ENCODE measurements around the gene CASTOR1.

Gene CASTOR1

DNA sequence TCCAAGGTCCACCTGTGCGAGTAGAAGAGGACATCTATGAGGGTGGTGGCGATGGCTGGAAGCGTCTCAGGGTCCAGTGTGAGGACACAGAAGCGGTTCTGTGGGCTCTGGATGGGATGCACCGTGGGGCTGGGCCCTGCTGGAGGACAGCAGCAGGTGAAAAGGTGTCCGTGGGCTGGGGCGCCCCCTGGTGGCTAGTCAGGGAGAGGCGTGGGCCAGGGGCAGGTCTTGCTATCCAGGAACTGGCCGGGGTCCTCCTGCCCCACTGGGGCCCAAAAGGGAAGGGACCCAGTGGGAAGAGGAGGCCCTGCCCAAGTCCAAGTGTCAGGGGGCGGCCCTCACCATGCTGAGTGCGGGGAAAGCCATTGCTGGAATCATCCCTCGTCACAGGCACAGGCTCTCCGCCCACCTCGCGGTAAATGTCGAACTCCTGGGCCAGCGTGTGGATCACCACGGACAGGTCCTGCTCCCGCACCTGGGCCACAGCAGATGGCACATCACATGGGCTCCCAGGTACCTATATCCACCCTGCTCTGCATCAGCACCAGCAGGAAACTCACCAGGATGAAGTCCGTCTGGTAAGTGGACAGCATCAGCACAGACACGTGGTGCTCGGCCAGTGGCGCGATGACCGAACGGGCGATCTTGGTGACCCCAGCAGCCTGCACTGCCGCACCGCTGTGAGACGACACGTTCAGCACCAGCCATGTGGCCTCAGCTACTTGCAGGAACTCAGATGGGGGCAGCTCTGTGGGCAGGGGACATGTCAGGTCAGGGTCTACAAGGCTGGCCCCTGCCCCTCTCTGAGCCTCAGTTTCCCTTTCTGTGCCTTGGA is 2.3 kb downstream of the CASTOR1 start (continued):
- TF ChIP-seq ZBTB10 (tag by site-specific recombination; IDR thresholded peaks at IDR 0.05): no peak
- no peak for TF ChIP-seq ZNF529 (tag by site-specific recombination; IDR thresholded peaks at IDR 0.05; ENCODE audit: insufficient replicate concordance)
- no peak for TF ChIP-seq ZNF16 (tag by site-specific recombination; IDR thresholded peaks at IDR 0.05; ENCODE audit: low read depth)
- TF ChIP-seq EGR2 (tag by site-specific recombination; IDR thresholded peaks at IDR 0.05; ENCODE audit: low read depth): peak; percentile 71
- TF ChIP-seq ZEB2 (tag by site-specific recombination; IDR thresholded peaks at IDR 0.05): peak; percentile 75
- no peak for TF ChIP-seq ZNF311 (tag by site-specific recombination; IDR thresholded peaks at IDR 0.05; ENCODE audit: borderline replicate concordance)
- TF ChIP-seq ZNF433 (tag by site-specific recombination; IDR thresholded peaks at IDR 0.05; ENCODE audit: low read depth): no peak
- TF ChIP-seq, protein P1, sequence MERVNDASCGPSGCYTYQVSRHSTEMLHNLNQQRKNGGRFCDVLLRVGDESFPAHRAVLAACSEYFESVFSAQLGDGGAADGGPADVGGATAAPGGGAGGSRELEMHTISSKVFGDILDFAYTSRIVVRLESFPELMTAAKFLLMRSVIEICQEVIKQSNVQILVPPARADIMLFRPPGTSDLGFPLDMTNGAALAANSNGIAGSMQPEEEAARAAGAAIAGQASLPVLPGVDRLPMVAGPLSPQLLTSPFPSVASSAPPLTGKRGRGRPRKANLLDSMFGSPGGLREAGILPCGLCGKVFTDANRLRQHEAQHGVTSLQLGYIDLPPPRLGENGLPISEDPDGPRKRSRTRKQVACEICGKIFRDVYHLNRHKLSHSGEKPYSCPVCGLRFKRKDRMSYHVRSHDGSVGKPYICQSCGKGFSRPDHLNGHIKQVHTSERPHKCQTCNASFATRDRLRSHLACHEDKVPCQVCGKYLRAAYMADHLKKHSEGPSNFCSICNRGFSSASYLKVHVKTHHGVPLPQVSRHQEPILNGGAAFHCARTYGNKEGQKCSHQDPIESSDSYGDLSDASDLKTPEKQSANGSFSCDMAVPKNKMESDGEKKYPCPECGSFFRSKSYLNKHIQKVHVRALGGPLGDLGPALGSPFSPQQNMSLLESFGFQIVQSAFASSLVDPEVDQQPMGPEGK (tag by site-specific recombination; IDR thresholded peaks at IDR 0.05): peak; percentile 42; the same call in 1 of the 2 replicates
- TF ChIP-seq, protein P2, sequence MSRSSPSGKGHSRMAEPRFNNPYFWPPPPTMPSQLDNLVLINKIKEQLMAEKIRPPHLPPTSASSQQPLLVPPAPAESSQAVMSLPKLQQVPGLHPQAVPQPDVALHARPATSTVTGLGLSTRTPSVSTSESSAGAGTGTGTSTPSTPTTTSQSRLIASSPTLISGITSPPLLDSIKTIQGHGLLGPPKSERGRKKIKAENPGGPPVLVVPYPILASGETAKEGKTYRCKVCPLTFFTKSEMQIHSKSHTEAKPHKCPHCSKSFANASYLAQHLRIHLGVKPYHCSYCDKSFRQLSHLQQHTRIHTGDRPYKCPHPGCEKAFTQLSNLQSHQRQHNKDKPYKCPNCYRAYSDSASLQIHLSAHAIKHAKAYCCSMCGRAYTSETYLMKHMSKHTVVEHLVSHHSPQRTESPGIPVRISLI (tag by site-specific recombination; IDR thresholded peaks at IDR 0.05): no peak
- TF ChIP-seq ZNF302 (tag by site-specific recombination; IDR thresholded peaks at IDR 0.05; ENCODE audit: low read depth): no peak

DNA sequence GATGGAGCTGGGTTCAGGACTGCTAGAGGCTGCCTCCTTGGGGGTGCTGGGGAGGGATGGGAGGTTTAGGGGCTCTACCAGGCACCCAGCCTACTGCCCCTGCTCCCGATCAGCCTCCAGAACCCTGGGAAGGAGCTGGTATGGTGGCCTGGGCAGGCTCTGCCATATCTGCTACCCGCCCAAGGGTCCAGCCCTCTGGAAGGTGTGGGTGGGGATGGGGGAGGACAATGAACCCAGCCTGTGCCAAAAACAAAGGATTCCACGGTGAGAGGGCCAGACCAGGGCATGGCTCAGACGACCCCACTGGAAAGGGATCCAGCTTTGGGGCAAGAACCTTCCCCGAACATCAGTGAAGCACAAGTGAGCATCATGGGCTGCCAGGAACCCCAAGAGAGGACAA is 3.0 kb downstream of the CASTOR1 start:
- no peaks in the 10 kb centered on the region for H3K9me3 ChIP-seq (ENCODE audit: control insufficient read depth, insufficient read depth, low read depth, low read length)
- peaks cover 0 to 17% of the 10 kb centered on the region in 2 experiments; a peak in 1 of 3 replicates for H3K36me3 ChIP-seq (ENCODE audit: control insufficient read depth in 2 of 2, insufficient read depth in 1 of 2, low read length in 2 of 2)
- POLR2A ChIA-PET: no interaction called here
- no peak overlapping the region for H3K27ac ChIP-seq (ENCODE audit: extremely low read depth, low read depth, low read length)
- no peak overlapping the region for H3K4me3 ChIP-seq (ENCODE audit: low read depth, low read length)
- CTCF ChIA-PET: interaction anchor here (0.5 to 4.0 kb wide), 17 partner anchors 8 to 651 kb away, joined by 3 to 54 read pairs (median 5); no protein-coding TSS in a partner anchor
- no peaks in the 10 kb centered on the region; the same call in 1 of the 2 replicates for H3K4me1 ChIP-seq (ENCODE audit: control insufficient read depth, insufficient read depth, low read length)
- TF ChIP-seq ZNF830 (tag by site-specific recombination; IDR thresholded peaks at IDR 0.05; ENCODE audit: low read depth): no peak
- TF ChIP-seq ZNF223 (tag by site-specific recombination; IDR thresholded peaks at IDR 0.05): no peak
- no peak for TF ChIP-seq ZNF112 (tag by site-specific recombination; IDR thresholded peaks at IDR 0.05)
- TF ChIP-seq, protein P3, sequence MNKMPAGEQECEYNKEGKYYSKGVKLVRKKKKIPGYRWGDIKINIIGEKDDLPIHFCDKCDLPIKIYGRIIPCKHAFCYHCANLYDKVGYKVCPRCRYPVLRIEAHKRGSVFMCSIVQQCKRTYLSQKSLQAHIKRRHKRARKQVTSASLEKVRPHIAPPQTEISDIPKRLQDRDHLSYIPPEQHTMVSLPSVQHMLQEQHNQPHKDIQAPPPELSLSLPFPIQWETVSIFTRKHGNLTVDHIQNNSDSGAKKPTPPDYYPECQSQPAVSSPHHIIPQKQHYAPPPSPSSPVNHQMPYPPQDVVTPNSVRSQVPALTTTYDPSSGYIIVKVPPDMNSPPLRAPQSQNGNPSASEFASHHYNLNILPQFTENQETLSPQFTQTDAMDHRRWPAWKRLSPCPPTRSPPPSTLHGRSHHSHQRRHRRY (tag by site-specific recombination; IDR thresholded peaks at IDR 0.05): no peak
- no peak for TF ChIP-seq ZNF248 (tag by site-specific recombination; IDR thresholded peaks at IDR 0.05)
- TF ChIP-seq ZNF10 (tag by site-specific recombination; IDR thresholded peaks at IDR 0.05): no peak
- no peak for TF ChIP-seq ZNF530 (tag by site-specific recombination; IDR thresholded peaks at IDR 0.05; ENCODE audit: low read depth)
- TF ChIP-seq ZNF660 (tag by site-specific recombination; IDR thresholded peaks at IDR 0.05): no peak
- TF ChIP-seq KLF16 (tag by site-specific recombination; IDR thresholded peaks at IDR 0.05): no peak
- TF ChIP-seq HOXA7 (CRISPR knock-in tag; IDR thresholded peaks at IDR 0.05; ENCODE audit: borderline replicate concordance): no peak
- no peak for TF ChIP-seq ZBTB8A (tag by site-specific recombination; IDR thresholded peaks at IDR 0.05)
- TF ChIP-seq ZNF324 (tag by site-specific recombination; IDR thresholded peaks at IDR 0.05): no peak
- TF ChIP-seq ZNF837 (tag by site-specific recombination; IDR thresholded peaks at IDR 0.05): no peak
- TF ChIP-seq ZNF664 (tag by site-specific recombination; IDR thresholded peaks at IDR 0.05): no peak
- TF ChIP-seq ZNF777 (tag by site-specific recombination; IDR thresholded peaks at IDR 0.05; ENCODE audit: borderline replicate concordance): no peak
- TF ChIP-seq ZNF292 (tag by site-specific recombination; IDR thresholded peaks at IDR 0.05; ENCODE audit: borderline replicate concordance, low read depth): no peak
- TF ChIP-seq ZSCAN23 (tag by site-specific recombination; IDR thresholded peaks at IDR 0.05): no peak
- no peak for TF ChIP-seq ZFP41 (tag by site-specific recombination; IDR thresholded peaks at IDR 0.05; ENCODE audit: borderline replicate concordance)
- TF ChIP-seq ZNF24 (tag by site-specific recombination; IDR thresholded peaks at IDR 0.05): no peak
- no peak for TF ChIP-seq ZNF560 (tag by site-specific recombination; IDR thresholded peaks at IDR 0.05; ENCODE audit: borderline replicate concordance)
